ENCODE results near the gene HOXA2.

HOXA2 gene

DNA sequence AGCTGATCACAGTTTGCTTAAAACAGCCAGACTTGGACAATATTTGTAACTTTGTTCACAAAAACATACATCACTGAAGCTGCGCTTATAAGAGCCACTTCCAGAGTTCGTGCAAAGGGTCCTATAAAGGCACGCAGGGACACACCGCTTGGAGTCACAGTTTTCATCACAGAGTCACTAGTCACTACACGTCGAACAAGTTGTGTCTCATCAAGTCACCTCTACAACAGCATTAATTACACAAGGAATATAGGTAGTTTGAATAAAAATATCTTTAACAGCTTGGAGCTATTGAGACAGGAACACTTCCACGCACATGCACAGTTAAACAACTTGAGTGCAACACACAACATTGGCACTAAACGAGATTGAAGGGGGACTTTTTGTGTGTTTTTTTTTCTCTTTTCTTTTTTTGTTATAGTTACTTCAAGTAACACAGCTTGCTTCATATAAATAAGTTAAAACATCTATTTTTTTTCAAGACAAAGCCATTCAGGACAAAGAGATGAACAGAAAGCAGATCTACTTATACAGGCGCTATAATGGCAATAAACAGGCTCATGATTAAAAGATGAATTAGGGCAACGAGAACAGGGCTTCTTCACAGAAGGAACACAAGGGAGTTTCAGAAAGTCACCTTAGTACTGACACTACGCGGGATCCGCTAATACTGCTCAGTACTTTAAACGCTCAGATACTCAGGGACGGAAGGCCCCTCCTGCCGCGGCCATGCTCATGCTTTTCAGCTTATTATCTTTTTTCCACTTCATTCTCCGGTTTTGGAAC, 38.8 kb upstream of the HOXA2 start:
- no peak for DNase-seq

DNA sequence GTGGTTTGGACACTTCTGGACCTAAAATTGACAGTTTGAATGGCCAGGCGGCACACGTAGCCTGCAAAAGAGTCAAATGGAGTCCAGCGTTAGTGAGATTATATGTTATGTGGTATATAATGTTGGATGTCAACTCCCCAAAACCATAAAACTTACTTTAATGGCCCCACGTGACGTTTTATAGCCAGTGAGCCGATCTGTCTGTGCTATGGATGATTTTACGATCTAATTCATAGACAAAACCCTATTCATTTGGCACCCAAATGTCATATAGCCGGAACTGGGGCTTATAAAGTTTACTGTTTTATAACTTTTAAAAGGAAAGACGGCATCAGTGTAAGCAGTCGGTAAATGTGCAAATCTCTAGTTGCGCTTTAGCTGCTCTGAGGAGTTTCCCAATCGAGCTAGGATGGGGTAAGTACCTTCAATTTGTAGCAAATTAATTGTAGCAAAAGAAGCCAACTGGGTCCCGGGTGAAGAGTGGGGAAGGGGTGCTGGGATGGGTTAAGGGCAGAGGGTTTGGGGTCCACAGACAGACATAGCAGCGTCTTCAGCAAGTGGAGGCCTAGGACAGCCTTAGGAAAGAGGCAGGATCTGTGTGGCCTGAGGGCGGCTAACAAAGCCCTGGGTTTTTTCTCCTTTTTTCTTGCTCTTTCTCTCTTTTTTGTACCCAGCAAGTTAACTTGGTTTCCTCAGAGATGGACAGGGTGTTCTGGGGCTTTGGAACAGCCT, 37.8 kb upstream of the HOXA2 start:
- DNase-seq = no peak

DNA sequence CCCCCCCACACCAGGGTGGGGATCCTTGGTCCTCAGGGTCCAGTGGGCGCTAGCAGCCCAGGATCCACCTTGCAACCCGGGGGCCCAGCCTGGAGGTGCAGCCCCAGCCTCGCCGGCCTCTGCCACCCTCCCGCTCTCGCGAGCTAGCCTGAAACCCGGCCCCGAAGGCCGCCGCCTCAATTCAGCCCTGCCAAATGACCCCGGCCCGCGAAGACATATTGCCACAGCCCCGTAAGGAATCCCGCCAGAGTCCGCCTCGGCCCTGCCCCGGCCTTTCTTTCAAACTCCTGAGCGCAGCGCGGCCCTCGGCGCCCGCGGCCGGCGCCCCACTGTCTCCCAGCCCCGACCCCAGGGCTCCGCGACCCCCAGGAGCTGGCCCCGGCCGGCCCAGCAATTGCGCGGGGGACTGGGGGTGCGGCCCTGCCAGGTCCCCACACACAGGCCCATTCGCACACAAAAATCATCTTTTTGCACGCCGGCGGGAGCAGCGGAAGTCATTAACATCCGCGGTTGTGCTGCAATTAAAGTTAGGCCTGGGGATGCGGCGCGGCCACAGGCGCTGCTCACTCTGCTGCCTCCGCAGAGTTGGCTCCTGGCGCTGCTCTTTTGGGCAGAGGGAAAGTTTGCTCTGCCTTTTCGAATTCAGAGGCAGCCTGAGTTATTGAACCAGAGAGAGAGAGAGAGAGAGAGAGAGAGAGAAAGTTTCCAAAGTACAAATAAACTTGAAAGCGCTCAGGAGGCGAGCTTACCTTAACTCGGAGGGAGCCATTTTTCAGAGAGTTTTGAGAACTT, 37.0 kb upstream of the HOXA2 start:
- no peak for DNase-seq

DNA sequence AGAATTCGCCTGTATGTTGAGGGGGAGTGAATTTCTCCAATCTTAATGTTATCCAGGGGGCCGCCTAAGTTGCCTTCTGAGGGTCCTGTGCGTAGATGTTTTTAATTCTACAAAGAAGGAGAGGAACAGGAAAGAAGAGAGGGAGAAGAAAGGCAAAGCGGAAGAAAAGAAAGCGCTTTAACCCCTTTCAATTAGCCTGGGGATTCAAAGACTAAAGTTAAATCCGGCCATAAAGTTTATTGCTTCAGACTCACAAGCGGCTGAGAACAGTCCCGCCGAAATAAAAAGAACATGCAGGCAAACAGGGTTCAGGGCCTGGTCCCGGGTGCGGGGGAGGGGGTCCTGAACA, 36.5 kb upstream of the HOXA2 start:
- no peak for DNase-seq

DNA sequence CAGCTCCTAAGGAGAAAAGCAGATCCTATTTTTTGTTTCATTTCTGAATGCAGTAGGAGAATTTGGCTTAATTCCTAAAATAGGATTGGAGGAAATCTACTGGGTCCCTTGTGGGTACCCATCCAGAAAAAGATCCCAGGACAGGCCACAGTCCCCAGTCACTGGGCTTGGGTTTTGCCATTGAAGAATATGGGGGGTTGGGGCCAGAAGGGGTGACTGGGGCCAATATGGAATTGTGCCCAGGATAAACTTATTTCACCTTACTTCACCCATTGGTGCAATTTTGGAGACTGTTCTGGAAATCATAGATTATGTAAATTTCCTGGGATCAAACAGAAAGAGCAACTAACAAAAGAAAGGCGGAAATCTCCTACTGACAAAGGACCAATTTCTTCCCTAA, 36.0 kb upstream of the HOXA2 start:
- DNase-seq = no peak

DNA sequence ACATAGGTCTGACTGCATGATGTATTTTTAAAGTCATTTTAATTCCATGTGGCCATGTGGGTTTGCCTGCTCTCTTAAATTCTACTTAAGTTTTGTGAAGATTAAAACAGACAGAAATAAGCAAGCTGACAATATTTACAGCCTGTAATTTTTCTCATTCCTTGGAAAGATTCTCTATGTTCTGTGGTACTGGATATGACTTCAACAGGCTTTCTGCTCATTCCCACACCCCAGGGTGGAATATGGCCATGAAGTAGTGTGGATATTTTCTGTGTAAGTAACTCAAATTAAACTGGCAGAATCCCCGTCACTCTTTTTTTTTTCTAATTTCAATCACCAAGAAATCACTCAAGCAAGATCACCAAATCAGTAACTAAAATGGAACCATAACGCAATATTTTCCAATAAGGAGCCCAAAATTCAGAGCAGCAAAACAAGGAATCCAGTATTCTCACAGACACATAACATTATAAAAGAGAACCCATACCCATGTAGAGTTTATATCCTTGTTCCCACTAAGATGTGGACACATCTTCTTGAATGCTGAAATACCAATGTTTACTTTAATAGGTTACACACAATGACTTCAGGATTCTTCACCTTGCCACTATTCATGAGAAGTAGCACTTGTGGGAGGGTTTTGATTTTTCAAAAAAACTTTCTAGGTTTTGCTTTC, 35.3 kb upstream of the HOXA2 start:
- no peak for DNase-seq

DNA sequence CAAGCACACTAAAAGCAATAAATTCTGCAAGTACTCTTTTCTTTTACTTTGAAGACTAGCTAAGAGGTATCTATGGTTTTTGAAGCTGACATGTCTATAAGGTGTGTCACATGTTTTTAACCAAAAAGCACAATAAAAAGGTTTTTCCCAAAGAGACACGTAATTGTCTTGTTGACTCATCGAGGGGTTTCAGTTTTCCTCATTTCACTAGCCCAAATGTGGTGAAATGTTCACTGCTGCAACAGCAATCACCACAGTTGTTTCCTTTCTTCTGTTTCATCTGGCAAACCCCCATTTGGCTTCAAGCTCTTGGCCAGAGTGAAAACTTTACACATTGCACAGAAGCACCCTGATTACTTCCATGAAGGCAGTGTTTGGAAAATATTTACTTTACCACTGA, 31.9 kb upstream of the HOXA2 start:
- DNase-seq = peak in 1 of 2 donors; percentile 23

DNA sequence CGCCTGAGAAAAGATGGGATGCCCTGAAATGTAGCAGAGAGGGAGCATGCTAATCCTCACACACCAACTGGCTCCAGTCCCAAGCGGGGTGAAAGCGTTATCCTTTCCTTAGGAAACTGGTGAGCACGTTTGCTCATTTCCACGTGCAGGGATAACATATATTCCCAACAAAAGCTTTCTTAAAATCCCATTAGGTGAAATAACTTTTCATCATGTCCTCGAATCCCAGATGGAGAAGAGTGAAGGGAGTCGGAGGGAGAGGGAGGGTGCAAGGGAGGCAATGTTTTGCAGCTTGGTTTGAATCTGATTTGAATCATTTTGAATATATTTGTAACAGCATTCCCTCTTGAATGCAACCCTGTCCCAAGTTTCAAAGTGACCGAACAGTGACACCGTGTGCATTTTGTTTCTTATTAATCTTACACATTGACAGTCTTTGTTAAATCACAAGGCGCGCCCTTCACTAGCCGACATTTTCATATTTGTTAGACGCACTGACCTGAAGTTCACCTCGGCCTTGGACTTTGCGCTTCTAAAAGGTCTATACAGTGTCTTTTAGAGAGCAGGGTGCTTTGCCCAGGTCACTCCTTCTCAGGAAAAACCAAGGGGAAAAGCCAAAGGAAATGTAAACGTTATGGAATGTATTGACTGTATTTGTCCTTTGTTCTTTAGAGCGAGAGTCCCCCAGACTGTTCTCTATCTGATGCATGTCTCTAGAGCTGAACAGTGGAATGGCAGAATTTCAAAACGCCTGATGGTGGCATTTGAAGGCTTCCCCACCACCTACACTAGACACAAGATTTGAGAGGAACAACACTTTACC, 31.1 kb upstream of the HOXA2 start:
- DNase-seq = no peak

DNA sequence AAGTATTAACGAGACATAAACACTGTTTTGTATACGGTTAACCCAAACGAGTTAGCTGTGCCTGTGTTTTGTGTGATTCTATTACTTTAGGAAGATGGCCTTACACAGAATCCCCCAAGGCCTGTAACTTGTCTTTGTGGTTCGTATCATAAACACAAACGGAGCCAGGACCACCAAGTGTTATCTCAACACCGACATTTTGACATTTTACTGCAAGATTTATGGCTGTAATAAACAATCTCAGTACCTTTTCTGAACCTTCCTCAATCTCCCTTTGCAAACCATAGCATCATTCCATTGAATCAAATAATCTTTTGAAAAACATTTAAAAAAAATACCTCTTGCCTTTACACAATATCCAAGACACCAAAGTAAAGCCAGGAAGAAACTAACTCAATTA, 30.5 kb upstream of the HOXA2 start:
- no peak for DNase-seq

DNA sequence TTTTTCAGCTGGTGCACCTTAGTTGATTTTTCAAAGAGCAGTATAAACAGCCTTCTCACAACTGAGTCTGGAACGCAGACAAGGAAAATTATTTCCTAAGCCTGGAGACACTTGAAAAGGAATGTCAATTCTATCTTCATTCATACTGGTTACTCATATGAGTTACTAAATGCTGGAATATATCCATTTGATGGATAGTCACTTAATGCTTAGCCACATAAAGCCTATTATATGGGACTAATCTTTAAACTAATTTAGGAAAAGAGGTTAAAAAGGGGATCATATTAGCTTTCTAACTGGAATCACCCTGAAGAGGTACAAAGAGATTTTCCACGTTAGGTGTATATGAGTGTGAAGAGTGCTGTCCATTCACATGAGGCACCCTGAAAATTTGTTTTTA, 29.7 kb upstream of the HOXA2 start:
- no peak for DNase-seq

DNA sequence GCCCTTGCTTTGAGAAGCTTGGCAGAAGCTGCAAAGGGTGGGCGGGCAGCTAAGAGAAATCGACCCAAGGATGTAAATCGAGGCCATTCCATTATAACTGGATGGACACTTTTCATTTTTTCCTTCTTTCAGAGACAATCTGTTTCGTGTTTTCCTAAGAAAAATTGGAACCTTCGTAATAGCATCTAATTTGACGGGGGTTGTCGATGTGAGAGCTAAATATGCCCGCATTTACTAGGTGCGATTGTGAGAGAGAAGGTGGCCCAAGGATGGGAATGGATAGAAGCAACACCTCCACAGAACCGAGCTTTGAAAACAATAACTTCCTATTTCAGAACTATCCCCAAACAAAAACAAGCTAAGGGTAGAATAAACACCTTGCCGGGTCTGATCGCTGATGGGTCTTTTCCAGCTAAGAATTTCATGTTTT, 28.9 kb upstream of the HOXA2 start:
- no peak for DNase-seq

DNA sequence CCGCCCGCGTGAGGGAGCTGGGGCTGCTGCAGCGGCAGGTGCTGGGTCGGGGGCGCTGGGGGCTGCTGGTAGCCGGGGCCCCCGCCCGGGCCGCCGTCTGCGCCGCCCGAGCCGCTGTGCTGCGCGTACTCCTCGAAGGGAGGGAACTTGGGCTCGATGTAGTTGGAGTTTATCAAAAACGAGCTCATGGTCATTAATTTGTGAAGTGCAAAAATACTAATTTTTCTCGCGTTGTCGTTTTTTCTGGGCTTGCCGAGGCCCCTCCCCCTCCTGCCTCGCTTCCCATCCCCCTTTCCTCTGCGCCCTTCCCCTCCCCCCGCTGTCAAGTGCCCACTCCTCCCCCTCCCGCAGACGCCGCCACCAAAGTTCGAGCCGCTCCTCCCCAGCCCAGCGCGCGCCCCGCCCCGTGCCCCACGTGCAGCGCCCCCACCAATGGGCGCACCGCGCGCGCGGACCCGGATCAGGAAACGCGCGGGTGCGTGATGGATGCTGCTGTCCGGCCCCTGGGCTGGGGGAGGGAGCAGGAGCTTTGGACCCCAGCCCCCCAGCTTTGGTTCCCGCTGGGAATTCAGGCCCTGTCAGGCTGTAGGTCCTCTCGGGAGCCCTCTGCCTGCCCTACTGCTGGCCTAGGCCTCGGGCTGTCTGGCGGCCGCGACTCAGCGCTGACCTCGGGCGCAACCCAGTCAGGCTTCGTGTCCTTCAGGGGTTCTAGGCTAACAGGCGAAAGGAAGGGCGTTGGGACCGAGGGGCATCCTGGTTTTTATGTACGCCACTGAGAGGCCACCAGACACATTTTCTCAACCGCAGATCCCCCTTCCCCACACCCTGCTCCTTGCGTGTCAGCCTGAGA, 28.3 kb upstream of the HOXA2 start, which contains the start of gene HOXA4:
TSS of gene HOXA4 (minus strand) at position 218 of the 850 bp plus-strand sequence. CDS start at position 194, 24 bp downstream.
- no peak for DNase-seq

DNA sequence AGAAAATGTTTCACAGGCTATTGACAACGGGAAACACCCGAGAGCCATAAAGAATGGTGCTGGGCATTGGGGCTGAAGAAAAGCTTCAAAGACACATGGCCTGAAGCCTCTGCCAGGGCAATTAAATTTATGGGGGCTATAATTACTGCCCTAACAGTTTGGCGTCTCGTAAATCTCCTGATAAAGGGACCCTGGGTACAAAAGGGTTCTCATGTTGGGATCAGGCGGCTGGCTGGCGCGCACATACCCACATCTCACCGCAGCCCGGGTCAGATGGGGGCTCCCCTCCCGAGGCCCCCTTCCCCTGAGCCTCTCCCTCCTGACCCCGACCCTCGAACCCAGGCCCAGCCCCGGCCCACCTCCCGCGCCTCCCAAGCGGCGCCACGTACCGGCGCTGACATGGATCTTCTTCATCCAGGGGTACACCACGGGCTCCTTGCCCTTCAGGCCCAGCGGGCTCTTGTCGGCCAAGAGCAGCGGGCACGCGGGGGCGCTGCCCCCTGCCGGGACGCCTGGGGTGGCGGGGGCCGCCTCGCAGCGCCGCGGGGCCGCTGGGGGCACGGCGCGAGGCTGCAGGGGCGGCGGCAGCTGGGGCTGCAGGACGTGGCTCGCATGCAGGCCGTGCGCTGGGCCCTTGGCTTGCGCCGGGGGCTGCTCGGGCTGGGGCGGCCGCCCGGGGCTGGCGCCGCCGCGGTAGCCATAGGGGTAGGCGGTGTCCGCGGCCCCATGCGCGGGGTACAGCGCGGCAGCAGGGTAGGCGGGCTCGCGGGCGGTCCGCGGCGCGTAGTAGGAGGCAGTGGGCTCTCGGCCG, 27.5 kb upstream of the HOXA2 start:
- no peak for DNase-seq

DNA sequence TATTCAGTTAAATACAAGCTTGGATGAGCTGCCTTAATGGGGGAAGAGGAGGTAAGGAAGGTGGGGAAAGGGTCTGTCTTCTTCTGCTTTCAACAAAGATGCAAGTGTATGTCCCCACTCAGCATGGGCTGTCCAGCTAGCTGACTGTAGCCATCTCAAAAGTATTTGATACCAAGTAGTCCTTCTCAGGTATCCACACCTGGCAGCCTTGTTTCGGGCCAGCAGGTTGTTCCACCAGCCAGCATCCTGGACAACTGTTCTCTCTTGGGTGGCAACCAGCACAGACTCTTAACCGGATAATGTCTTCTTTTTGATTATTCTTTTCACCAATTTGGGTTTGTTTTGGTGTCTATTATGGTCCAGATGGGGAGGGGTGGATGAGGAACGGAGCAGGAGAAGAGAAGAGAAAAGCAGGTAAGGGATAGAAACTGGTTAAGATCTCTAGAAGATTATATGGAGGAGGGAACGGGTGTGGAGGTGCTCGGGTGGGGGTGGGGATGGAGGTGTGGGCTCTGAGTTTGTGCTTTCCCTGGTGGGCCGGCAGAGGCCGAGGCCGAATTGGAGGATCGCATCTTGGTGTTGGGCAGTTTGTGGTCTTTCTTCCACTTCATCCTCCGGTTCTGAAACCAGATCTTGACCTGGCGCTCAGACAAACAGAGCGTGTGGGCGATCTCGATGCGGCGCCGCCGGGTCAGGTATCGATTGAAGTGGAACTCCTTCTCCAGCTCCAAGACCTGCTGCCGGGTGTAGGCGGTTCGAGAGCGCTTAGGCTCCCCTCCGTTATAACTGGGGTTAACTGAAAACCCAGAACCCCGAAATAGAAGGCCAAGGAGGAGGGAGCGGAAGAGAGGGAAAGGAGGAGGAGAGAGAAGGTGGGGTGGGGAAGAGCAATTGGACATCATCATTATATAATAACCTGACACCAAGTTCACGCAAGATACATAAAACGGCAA, 26.6 kb upstream of the HOXA2 start:
- no peak for DNase-seq

DNA sequence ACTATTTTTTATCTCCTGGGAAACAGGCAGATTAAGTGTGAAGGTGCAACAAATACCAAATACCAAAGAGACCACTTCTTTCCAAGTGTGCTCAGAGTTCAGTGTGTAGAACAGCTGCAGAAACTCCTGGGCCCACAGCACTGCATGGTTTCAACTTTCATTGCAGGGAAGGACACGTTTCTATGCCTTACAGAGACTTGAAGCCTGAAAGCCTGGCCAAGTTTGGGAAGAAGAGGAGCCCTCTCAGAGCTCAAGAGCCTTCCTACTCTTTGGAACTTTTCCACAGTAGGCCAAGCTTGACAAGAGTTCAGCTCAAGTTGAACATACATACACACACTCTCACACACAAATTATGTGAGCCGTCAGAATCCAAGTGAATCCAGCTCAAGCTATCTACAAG, 25.6 kb upstream of the HOXA2 start:
- no peak for DNase-seq

DNA sequence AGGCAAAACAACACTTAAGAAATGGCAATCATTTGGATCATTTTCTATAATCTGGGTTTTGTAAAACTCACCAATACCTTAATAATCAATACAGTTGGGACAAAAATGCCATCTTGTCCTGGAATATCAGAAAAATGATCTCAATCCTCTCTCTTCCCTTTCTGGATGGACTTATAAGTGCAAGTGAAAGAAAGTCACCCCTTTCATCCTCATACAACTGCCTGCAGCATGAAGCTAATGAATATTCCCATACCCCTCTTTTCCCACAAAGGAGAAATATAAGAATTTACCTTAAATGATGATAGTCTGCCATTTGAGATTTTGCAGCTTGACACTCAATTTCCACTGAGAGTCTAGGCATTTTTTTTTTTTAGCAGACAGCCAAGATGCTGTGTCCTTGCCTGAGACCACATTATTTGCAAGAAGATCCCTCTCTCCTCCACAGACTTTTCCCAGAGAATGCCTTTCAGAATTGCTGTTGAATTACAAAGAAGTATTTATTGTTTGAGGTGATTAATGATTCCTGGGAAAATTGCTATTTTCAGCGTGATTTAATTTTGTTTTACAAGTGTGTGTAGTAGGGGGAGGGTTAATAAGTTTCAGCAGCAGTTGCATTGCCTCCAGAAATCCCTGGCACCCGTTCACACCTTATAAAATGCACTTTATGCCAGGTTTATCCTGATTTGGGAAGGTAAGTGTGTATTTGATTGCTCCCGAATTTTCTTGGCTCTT, 24.3 kb upstream of the HOXA2 start:
- DNase-seq = no peak

DNA sequence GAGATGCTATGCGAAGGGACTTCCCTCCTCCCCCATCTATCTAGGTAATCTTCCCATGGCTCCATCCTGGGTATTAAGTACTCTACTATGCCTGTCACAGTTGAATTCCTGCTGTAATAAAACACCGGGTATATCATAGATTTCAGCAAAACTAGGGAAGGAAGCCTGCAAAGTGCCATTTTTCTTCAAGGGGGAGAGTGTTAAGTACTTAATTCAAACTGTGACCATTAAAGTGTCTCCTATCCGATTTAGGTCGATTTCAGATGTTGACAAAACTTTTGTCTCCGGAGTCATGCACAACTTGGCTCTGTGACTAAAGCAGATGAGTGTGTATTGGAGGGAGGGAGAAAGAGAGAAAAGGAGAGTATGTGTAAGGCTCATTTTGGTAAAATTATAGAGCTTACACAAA, 23.5 kb upstream of the HOXA2 start:
- no peak for DNase-seq
